Renal pelvis (tissue), 4 donors: ENCODE results near the gene PIGZ. TPM values are rescaled to one million over a fixed set of nuclear protein-coding genes. Genes with fewer than 3 reads are reported as not detected.

Experiments
- DNase-seq: peaks from one replicate; pipeline ENCODE4 v3.0.0-alpha.2; 2013
- polyA plus RNA-seq, 3 donors: library from polyadenylated mRNA; unstranded; fragments of 120-200 nt; gene quantifications; one replicate each; pipeline ENCODE4 v1.2.1, GENCODE V29; 2013; ENCODE audit not compliant: insufficient read length in 3 of 3

Gene PIGZ
- polyA plus RNA-seq, 3 donors = 0.83 to 2.4 (median 2.2) TPM

GRCh38 chr3:197003461-197004385 is 35.1 kb upstream of the PIGZ start:
- DNase-seq = no peak

GRCh38 chr3:197002701-197003454 is 34.2 kb upstream of the PIGZ start:
- DNase-seq = peak; percentile 76

GRCh38 chr3:197001972-197002700 is 33.5 kb upstream of the PIGZ start:
- no peak for DNase-seq

- no peak for DNase-seq
Observed at GRCh38 chr3:197001106-197001971, 32.7 kb upstream of the PIGZ start.

- DNase-seq = no peak
Observed at GRCh38 chr3:197000211-197000610, 31.6 kb upstream of the PIGZ start.

- no peak for DNase-seq
Observed at GRCh38 chr3:196998966-196999760, 30.5 kb upstream of the PIGZ start.

GRCh38 chr3:196997311-196997710 is 28.7 kb upstream of the PIGZ start:
- no peak for DNase-seq

- DNase-seq = no peak
Observed at GRCh38 chr3:196996454-196997265, 28.0 kb upstream of the PIGZ start.

GRCh38 chr3:196995646-196996355 is 27.2 kb upstream of the PIGZ start:
- no peak for DNase-seq

GRCh38 chr3:196995027-196995426 is 26.4 kb upstream of the PIGZ start:
- no peak for DNase-seq

GRCh38 chr3:196994056-196994455 is 25.4 kb upstream of the PIGZ start:
- DNase-seq = no peak

- DNase-seq = no peak
Observed at GRCh38 chr3:196992461-196993065, 23.9 kb upstream of the PIGZ start.

GRCh38 chr3:196991581-196992460 is 23.2 kb upstream of the PIGZ start:
- no peak for DNase-seq

- DNase-seq = no peak
Observed at GRCh38 chr3:196990601-196991007, 22.0 kb upstream of the PIGZ start.

- no peak for DNase-seq
Observed at GRCh38 chr3:196989721-196990262, 21.2 kb upstream of the PIGZ start.

- no peak for DNase-seq
Observed at GRCh38 chr3:196988241-196989029, 19.8 kb upstream of the PIGZ start.
